NB4 (cell line): ENCODE data around the gene EVA1C.

Experiments
- CTCF ChIP-seq: IDR thresholded peaks from one replicate; pipeline ENCODE4 v1.5.1; 2012; ENCODE audit warnings: low read depth, low read length
- MAX ChIP-seq: IDR thresholded peaks from 2 replicates; pipeline ENCODE4 v1.6.1; 2011; ENCODE audit warnings: low read depth, low read length
- MYC ChIP-seq: IDR thresholded peaks from 2 replicates; pipeline ENCODE4 v1.6.1; 2011; ENCODE audit warnings: low read depth, low read length
- POLR2A ChIP-seq: IDR thresholded peaks from 2 replicates; pipeline ENCODE4 v1.6.1; 2011; ENCODE audit warnings: mild to moderate bottlenecking; ENCODE audit not compliant: insufficient read length; ENCODE audit errors: extremely low read depth

- TF ChIP-seq CTCF (no peak), MAX (no peak), POLR2A (no peak), MYC (no peak)
These were observed 1.4 kb downstream of the EVA1C start for GRCh38 chr21:32413697-32414578.
